Left ventricle myocardium inferior (tissue), 1 donor: Measurements from ENCODE around the gene DYNLT2. TPM values are rescaled to one million over a fixed set of nuclear protein-coding genes. Genes with fewer than 3 reads are reported as not detected.

Experiments used
- DNase-seq: peaks from one replicate; pipeline ENCODE4 v3.0.0-alpha.2; 2020
- H3K27ac ChIP-seq: fragments of 200-600 bp; replicated peaks from 2 replicates; pipeline ENCODE4 v1.8.0; 2021
- H3K27me3 ChIP-seq: fragments of 200-600 bp; 2 replicates; pipeline ENCODE4 v1.8.0; 2021; ENCODE audit warnings: low read depth
- H3K36me3 ChIP-seq: fragments of 200-600 bp; 2 replicates; pipeline ENCODE4 v1.8.0; 2021
- H3K4me1 ChIP-seq: fragments of 200-600 bp; 2 replicates; pipeline ENCODE4 v1.8.0; 2021
- H3K4me3 ChIP-seq: fragments of 200-600 bp; 2 replicates; pipeline ENCODE4 v1.8.0; 2021; ENCODE audit warnings: mild to moderate bottlenecking, moderate library complexity
- H3K9me3 ChIP-seq: fragments of 200-600 bp; replicated peaks from 2 replicates; pipeline ENCODE4 v1.8.0; 2021
- CTCF ChIP-seq: fragments of 200-600 bp; IDR thresholded peaks from 2 replicates; pipeline ENCODE4 v1.8.0; 2021; ENCODE audit warnings: antibody characterized with exemption, mild to moderate bottlenecking, borderline replicate concordance
- intact Hi-C: fragments of 100-400 bp; cut with micrococcal nuclease; formaldehyde crosslinking; loops from one replicate; pipeline ENCODE4 v1.11.0; 2022
- total RNA-seq: library from RNA; stranded (reverse); fragmentation: NEBNext Ultra II Directional; extraction: Animal tissue kit (Norgen Biotek cat#: 25700); gene quantifications from one replicate; pipeline ENCODE4 v1.2.1, GENCODE V29; 2021
- donor health status: DM: no; HTN: yes; CAD: no; lungs with severe emphysema.

DYNLT2 gene
- total RNA-seq, 1 donor from 2014 or later: 0.66 TPM

GRCh38 chr6:169692516-169692915, 58.9 kb downstream of the DYNLT2 start:
- intact Hi-C loops: no loop called here
- H3K27me3 ChIP-seq: no peaks in the 10 kb centered on the region
- H3K27ac ChIP-seq: no peak overlapping the region
- peaks cover 22% of the 10 kb centered on the region for H3K9me3 ChIP-seq
- TF ChIP-seq CTCF: no peak
- H3K4me1 ChIP-seq: peaks cover under 1% of the 10 kb centered on the region
- peaks cover 16% of the 10 kb centered on the region for H3K36me3 ChIP-seq
- H3K4me3 ChIP-seq: no peak overlapping the region
- no peak for DNase-seq

GRCh38 chr6:169691260-169691659, 60.1 kb downstream of the DYNLT2 start:
- no peak overlapping the region for H3K27ac ChIP-seq
- H3K36me3 ChIP-seq: peaks cover 26% of the 10 kb centered on the region
- no peak overlapping the region for H3K4me3 ChIP-seq
- H3K9me3 ChIP-seq: peaks cover 33% of the 10 kb centered on the region
- H3K4me1 ChIP-seq: no peaks in the 10 kb centered on the region
- no peak for DNase-seq
- intact Hi-C loops: no loop called here
- no peak for TF ChIP-seq CTCF
- H3K27me3 ChIP-seq: no peaks in the 10 kb centered on the region

Other genes with a start within 250 kb of the DYNLT2 start
- gene WDR27, start 49.5 kb downstream of the DYNLT2 start, total RNA-seq: 9.1 TPM
- gene C6orf120, start 49.4 kb downstream of the DYNLT2 start, total RNA-seq: 14.0 TPM
- gene PHF10, start 27.1 kb downstream of the DYNLT2 start, total RNA-seq: 56.6 TPM
- 9.3 TPM for gene ERMARD, start 50 bp upstream of the DYNLT2 start, total RNA-seq